Upper lobe of right lung (tissue), 1 donor: Measurements from ENCODE around the gene EREG. TPM values are rescaled to one million over a fixed set of nuclear protein-coding genes. Genes with fewer than 3 reads are reported as not detected.

ENCODE experiments used
- ATAC-seq: fragments of 200-7000 bp; cut with Tn5 transposase; one replicate; pipeline ENCODE4 v1.9.1; 2020; ENCODE audit warnings: mild to moderate bottlenecking, moderate library complexity
- DNase-seq: peaks from one replicate; pipeline ENCODE4 v3.0.0-alpha.2; 2020
- H3K27ac ChIP-seq: fragments of 200-600 bp; one replicate; pipeline ENCODE4 v1.8.0; 2022
- H3K27me3 ChIP-seq: fragments of 200-600 bp; one replicate; pipeline ENCODE4 v1.8.0; 2022; ENCODE audit warnings: mild to moderate bottlenecking
- H3K36me3 ChIP-seq: fragments of 200-600 bp; one replicate; pipeline ENCODE4 v1.8.0; 2022
- H3K4me1 ChIP-seq: fragments of 200-600 bp; one replicate; pipeline ENCODE4 v1.8.0; 2022
- H3K4me3 ChIP-seq: fragments of 200-600 bp; one replicate; pipeline ENCODE4 v1.8.0; 2022; ENCODE audit warnings: mild to moderate bottlenecking
- H3K9me3 ChIP-seq: fragments of 200-600 bp; one replicate; pipeline ENCODE4 v1.8.0; 2022
- CTCF ChIP-seq: fragments of 200-600 bp; IDR thresholded peaks from one replicate; pipeline ENCODE4 v1.8.0; 2022; ENCODE audit warnings: antibody characterized with exemption
- intact Hi-C: fragments of 100-400 bp; cut with DNase I; formaldehyde crosslinking; loops from one replicate; pipeline ENCODE4 v1.11.0; 2022
- total RNA-seq: library from RNA; stranded (reverse); fragmentation: NEBNext Ultra II Directional; extraction: Animal tissue kit (Norgen Biotek cat#: 25700); gene quantifications from one replicate; pipeline ENCODE4 v1.2.1, GENCODE V29; 2021
- donor health status: DM: no; HTN: yes; CAD: no; lungs with severe emphysema.

EREG gene
- total RNA-seq, 1 donor from 2014 or later: 0.69 TPM

GRCh38 chr4:74327762-74328161 lies 37.2 kb upstream of the EREG start:
- no peak for TF ChIP-seq CTCF
- intact Hi-C loops: no loop called here
- Histone ChIP-seq H3K9me3 (no peaks in the 10 kb centered on the region), H3K4me1 (no peaks in the 10 kb centered on the region), H3K27ac (no peak overlapping the region), H3K36me3 (no peaks in the 10 kb centered on the region), H3K4me3 (no peak overlapping the region), H3K27me3 (peaks cover 4% of the 10 kb centered on the region)
- no peak for ATAC-seq
- no peak for DNase-seq

GRCh38 chr4:74328501-74328900 lies 36.4 kb upstream of the EREG start:
- no peak for TF ChIP-seq CTCF
- no peaks in the 10 kb centered on the region for H3K4me1 ChIP-seq
- H3K4me3 ChIP-seq: no peak overlapping the region
- intact Hi-C loops: no loop called here
- peaks cover 4% of the 10 kb centered on the region for H3K27me3 ChIP-seq
- no peaks in the 10 kb centered on the region for H3K36me3 ChIP-seq
- no peak overlapping the region for H3K27ac ChIP-seq
- DNase-seq (no peak), ATAC-seq (no peak)
- no peaks in the 10 kb centered on the region for H3K9me3 ChIP-seq

- no peaks in the 10 kb centered on the region for H3K4me1 ChIP-seq
- no peak overlapping the region for H3K4me3 ChIP-seq
- no peaks in the 10 kb centered on the region for H3K9me3 ChIP-seq
- DNase-seq (no peak), ATAC-seq (no peak)
- H3K27ac ChIP-seq: no peak overlapping the region
- no peaks in the 10 kb centered on the region for H3K27me3 ChIP-seq
- H3K36me3 ChIP-seq: no peaks in the 10 kb centered on the region
- intact Hi-C loops: no loop called here
- no peak for TF ChIP-seq CTCF
Measured at GRCh38 chr4:74329307-74329706, 35.6 kb upstream of the EREG start.

GRCh38 chr4:74330295-74330750 lies 34.6 kb upstream of the EREG start:
- intact Hi-C loops: no loop called here
- ATAC-seq (no peak), DNase-seq (no peak)
- no peak for TF ChIP-seq CTCF
- no peaks in the 10 kb centered on the region for H3K4me1 ChIP-seq
- H3K36me3 ChIP-seq: no peaks in the 10 kb centered on the region
- no peaks in the 10 kb centered on the region for H3K27me3 ChIP-seq
- no peaks in the 10 kb centered on the region for H3K9me3 ChIP-seq
- no peak overlapping the region for H3K4me3 ChIP-seq
- H3K27ac ChIP-seq: no peak overlapping the region

GRCh38 chr4:74331252-74331651 lies 33.7 kb upstream of the EREG start:
- DNase-seq: no peak

More at GRCh38 chr4:74331252-74331651, 33.7 kb upstream of the EREG start:
- intact Hi-C loops: no loop called here
- no peaks in the 10 kb centered on the region for H3K9me3 ChIP-seq
- H3K4me3 ChIP-seq: no peak overlapping the region
- no peak for ATAC-seq
- no peak for TF ChIP-seq CTCF
- no peaks in the 10 kb centered on the region for H3K27me3 ChIP-seq
- H3K36me3 ChIP-seq: no peaks in the 10 kb centered on the region
- H3K4me1 ChIP-seq: no peaks in the 10 kb centered on the region
- no peak overlapping the region for H3K27ac ChIP-seq
